Neutrophil (primary cell): Measurements from ENCODE around the gene SEH1L.

Experiments used
- H3K27ac ChIP-seq: fragments of 200-600 bp; sonication (generic); 2 replicates; pipeline ENCODE4 v1.5.1; 2016; ENCODE audit warnings: mild to moderate bottlenecking, moderate library complexity
- H3K27me3 ChIP-seq: fragments of 200-600 bp; sonication (generic); 2 replicates; pipeline ENCODE4 v1.6.0; 2016; ENCODE audit warnings: mild to moderate bottlenecking
- H3K36me3 ChIP-seq: fragments of 200-600 bp; sonication (generic); 2 replicates; pipeline ENCODE4 v1.5.1; 2017
- H3K4me1 ChIP-seq, 2 experiments: fragments of 200-600 bp in 1 of 2; sonication (generic) in 1 of 2; 1 replicate in 1 of 2; 2 replicates in 1 of 2; pipeline versions ENCODE4 v1.5.1 to v1.6.1; 2013 to 2016; ENCODE audit warnings: low read depth in 1 of 2, low read length in 1 of 2, mild to moderate bottlenecking in 1 of 2, moderate library complexity in 1 of 2; ENCODE audit not compliant: control insufficient read depth in 1 of 2, insufficient read depth in 1 of 2
- H3K4me3 ChIP-seq, 2 experiments: fragments of 200-600 bp in 1 of 2; sonication (generic) in 1 of 2; 1 replicate in 1 of 2; 2 replicates in 1 of 2; pipeline ENCODE4 v1.5.1; 2013 to 2016; ENCODE audit warnings: low read depth in 1 of 2, low read length in 1 of 2, mild to moderate bottlenecking in 1 of 2, moderate library complexity in 1 of 2
- H3K9me3 ChIP-seq: fragments of 200-600 bp; sonication (generic); 2 replicates; pipeline ENCODE4 v1.5.1; 2016
- TF ChIP-seq, protein P1 (sequence below): fragments of 200-600 bp; sonication (generic); IDR thresholded peaks from 2 replicates; pipeline ENCODE4 v1.5.1; 2016; ENCODE audit warnings: antibody characterized with exemption

The SEH1L gene

GRCh38 chr18:12924616-12925015, 23.2 kb upstream of the SEH1L start:
- no peak overlapping the region for H3K27ac ChIP-seq
- H3K9me3 ChIP-seq: no peaks in the 10 kb centered on the region
- H3K4me3 ChIP-seq: no peak overlapping the region
- TF ChIP-seq, protein P1, sequence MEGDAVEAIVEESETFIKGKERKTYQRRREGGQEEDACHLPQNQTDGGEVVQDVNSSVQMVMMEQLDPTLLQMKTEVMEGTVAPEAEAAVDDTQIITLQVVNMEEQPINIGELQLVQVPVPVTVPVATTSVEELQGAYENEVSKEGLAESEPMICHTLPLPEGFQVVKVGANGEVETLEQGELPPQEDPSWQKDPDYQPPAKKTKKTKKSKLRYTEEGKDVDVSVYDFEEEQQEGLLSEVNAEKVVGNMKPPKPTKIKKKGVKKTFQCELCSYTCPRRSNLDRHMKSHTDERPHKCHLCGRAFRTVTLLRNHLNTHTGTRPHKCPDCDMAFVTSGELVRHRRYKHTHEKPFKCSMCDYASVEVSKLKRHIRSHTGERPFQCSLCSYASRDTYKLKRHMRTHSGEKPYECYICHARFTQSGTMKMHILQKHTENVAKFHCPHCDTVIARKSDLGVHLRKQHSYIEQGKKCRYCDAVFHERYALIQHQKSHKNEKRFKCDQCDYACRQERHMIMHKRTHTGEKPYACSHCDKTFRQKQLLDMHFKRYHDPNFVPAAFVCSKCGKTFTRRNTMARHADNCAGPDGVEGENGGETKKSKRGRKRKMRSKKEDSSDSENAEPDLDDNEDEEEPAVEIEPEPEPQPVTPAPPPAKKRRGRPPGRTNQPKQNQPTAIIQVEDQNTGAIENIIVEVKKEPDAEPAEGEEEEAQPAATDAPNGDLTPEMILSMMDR: no peak
- H3K27me3 ChIP-seq: no peaks in the 10 kb centered on the region
- H3K36me3 ChIP-seq: no peaks in the 10 kb centered on the region
- no peaks in the 10 kb centered on the region for H3K4me1 ChIP-seq

GRCh38 chr18:12928206-12928605, 19.6 kb upstream of the SEH1L start:
- TF ChIP-seq, protein P1: no peak
- no peak overlapping the region for H3K4me3 ChIP-seq
- no peaks in the 10 kb centered on the region for H3K36me3 ChIP-seq
- no peak overlapping the region for H3K27ac ChIP-seq
- H3K4me1 ChIP-seq: no peaks in the 10 kb centered on the region
- no peaks in the 10 kb centered on the region for H3K27me3 ChIP-seq
- no peaks in the 10 kb centered on the region for H3K9me3 ChIP-seq

GRCh38 chr18:12928641-12929040, 19.2 kb upstream of the SEH1L start:
- H3K4me1 ChIP-seq: no peaks in the 10 kb centered on the region
- H3K36me3 ChIP-seq: no peaks in the 10 kb centered on the region
- no peaks in the 10 kb centered on the region for H3K27me3 ChIP-seq
- H3K9me3 ChIP-seq: no peaks in the 10 kb centered on the region
- no peak overlapping the region for H3K4me3 ChIP-seq
- TF ChIP-seq, protein P1: no peak
- H3K27ac ChIP-seq: no peak overlapping the region

- TF ChIP-seq, protein P1: no peak
- H3K36me3 ChIP-seq: no peaks in the 10 kb centered on the region
- no peaks in the 10 kb centered on the region for H3K4me1 ChIP-seq
- no peaks in the 10 kb centered on the region for H3K27me3 ChIP-seq
- H3K4me3 ChIP-seq: no peak overlapping the region
- H3K9me3 ChIP-seq: no peaks in the 10 kb centered on the region
- no peak overlapping the region for H3K27ac ChIP-seq
Measured at GRCh38 chr18:12929477-12930083, 18.2 kb upstream of the SEH1L start.

DNA sequence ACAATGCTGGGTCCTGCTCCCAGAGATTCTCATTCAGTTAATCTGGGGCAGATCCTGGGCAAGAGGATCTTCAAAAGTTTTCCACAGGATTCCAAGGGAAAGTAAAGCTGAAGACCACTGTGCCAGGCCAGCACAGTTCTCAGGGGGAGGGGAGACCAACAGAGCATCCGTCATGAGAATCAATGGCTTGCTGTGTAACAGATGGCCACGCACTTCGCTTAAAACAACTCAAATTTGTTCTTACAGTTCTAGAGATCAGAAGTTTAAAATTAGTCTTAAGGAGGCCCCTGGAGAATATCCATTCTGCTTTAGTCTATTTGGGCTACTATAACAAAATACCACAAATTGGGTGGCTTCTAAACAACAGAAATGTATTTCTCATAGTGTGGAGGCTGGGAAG, 17.4 kb upstream of the SEH1L start:
- Histone ChIP-seq H3K27ac (no peak overlapping the region), H3K36me3 (no peaks in the 10 kb centered on the region), H3K9me3 (no peaks in the 10 kb centered on the region), H3K4me3 (no peak overlapping the region), H3K27me3 (no peaks in the 10 kb centered on the region), H3K4me1 (no peaks in the 10 kb centered on the region)
- TF ChIP-seq, protein P1: no peak

DNA sequence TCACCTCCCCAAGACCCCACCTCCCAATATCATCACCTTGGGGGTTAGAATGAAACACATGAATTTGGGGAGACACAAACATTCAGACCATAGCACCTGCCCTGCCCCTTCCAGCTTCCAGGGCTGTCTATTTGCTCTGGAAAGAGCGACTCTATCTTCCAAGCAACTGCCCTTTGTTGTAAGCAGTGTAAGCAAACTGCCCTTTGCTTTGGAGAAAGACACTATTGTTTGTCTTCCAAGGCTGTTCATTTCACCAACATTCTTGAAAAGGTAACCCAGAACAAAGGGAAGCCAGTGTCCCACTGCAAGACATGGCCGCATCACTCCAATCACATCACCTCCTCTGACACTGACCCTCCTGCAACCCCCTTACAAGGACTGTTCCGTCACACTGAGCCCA, 16.9 kb upstream of the SEH1L start:
- Histone ChIP-seq H3K4me1 (no peaks in the 10 kb centered on the region), H3K4me3 (no peak overlapping the region), H3K27ac (no peak overlapping the region), H3K9me3 (no peaks in the 10 kb centered on the region), H3K27me3 (no peaks in the 10 kb centered on the region), H3K36me3 (no peaks in the 10 kb centered on the region)
- TF ChIP-seq, protein P1: no peak
